Fibroblast of gingiva (primary cell): Measurements from ENCODE around the gene LPAR5.

ENCODE experiments used
- DNase-seq: peaks from one replicate; pipeline ENCODE4 v3.0.0-alpha.2; 2011; ENCODE audit warnings: low read depth

LPAR5 gene

DNA sequence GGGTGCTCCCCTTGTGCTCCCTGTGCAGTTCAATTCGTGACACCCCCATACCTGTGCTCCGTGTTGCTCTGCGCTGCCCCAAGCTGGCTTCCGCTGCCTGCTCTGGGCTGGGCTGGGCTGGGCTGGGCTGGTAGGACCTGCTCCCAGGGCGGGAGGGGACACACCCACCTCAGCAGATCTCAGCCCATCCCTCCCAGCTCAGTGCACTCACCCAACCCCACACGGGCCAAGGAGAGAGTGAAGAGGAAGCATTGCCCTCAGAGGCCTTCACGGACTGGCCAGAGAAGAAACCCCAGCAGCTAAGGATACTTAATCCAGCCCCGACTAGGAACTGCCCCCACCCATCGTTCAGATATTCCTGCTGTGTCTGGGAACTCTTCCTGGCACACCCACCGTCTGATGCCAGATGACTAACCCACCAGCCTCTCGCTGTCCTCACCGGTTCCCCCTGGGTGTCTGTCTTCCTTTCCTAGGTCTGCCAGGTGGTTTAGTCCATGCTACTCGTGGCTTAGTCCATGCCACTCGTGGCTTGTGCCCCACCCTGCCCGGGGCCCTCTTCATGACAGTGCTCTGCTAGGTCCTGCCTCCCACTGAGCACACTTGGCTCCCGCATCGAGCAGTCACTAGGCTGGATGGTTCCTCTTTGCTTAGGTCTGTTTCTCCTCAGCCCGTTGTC is at the start of gene LPAR5:
Gene LPAR5 (minus strand): TSS at position 104 of the 676 bp plus-strand sequence. CDS start 14,711 bp downstream, outside the sequence.
- DNase-seq = no peak

DNA sequence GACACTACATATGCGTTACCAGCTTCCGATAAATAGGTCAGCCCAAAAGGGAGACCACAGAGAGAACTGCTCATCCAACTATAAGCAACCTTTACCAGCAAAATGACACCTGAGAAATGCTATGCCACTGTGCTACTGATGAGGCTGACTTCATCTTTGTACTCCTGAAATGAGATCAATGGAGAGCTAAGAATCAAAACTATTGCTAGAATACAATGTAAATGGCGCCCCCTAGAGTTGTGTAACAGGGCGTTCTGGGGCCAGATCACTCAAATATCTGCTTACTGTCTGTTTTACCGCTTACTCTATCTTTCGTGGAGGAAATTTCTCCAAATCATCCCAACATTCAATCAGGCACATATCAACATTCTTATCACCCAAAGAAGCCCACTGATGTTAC is 48.9 kb upstream of the LPAR5 start:
- DNase-seq = no peak

DNA sequence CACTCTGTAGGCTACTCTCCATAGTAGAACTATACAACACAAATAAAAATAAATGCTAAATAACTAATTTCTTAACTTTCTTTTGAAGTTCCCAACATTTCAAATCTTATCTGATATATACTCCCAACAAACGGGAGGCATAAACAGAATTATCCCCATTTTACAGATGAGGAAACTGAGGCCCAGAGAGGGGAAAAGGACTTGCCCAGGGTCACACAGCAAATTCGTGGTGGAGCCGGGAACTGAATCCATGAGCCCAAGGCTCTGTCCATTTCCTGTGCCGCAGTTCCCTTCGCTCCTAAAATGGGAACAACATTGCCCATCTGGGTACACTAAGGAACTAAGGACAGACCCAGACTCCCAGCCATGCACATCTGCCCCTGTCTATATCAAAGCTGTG is 41.2 kb upstream of the LPAR5 start:
- no peak for DNase-seq

DNA sequence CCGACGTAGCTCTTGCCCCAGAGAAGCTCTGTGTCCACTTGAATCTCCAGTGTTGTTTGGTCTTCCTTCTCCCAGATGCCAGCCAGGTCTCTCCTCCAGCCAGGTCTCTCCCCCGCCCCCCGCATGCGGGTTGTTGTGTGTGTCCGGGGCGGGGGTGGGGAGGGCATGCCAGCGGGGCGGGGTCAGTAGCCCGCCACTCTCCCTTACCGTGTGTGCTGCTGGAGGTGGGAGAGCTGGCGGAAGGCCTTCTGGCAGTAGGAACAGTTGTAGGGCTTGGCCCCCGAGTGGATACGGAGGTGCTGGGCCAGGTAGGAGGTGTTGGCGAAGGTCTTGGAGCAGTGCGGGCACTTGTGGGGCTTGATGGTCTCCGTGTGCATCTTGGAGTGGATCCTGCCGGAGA is 36.4 kb upstream of the LPAR5 start:
- DNase-seq = no peak

DNA sequence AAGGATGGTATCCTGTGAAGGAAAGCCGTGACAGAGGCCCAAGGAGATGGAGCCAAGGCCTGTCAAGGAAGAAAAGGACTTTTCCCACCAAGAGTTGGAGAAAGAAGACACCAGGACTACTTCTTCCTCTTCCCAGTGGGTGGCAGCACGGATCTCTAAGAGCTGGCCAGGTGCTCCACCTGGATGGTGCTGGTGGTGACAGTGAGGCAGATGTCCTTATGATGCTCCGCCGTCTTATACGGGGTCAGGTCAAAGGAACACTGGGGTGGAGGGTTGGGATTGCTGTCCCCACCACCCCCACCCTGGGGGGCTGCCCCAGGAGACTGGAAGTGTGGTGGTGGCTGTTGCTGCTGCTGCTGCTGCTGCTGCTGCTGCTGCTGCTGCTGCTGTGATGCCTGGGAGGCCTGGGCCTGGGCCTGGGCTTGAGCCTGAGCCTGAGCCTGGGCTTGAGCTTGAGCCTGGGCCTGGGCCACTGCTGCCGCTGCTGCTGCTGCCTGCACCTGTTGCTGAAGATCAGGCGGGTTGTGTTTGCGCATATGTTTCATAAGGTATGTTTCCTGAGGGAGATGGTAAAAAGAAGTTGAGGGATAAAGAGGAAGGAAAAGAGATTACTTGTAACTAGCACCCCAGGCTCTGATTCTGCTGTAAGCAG is 31.9 kb upstream of the LPAR5 start:
- DNase-seq = no peak

DNA sequence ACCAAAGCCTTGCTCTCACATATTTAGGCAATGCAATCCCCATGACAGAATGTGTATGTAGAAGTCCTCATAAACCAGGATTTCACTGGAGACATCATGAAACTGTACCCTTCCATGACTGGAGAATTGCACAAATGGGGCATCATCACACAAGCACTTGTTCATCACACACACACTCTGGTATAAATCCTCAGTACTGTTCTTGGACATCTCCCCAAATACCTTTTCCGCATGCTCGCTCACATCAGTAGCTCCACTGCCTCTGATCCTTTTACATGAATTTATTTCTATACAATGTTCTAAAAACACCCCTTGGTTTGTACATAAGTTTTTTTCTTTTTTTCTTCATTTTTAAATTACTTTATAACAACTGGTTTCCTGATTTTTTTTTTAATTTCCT is 30.5 kb upstream of the LPAR5 start:
- no peak for DNase-seq

DNA sequence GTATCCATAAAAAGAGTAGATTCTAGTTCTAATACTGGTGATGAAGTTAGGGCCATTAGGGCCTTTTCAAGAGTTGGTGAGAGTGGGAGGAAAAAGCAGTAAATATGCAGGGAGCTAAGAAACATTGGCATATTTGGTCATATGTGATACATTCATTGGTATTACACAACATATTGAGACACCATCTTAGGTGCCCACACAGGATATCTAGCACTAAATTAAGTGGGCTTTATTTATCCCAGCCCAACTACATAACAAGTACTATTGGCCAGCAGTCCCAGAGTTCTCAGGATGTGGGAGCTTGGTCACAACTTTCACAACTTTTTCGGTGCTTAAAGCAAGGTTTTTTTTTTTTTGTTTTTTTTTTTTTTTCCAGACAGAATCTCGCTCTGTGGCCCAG is 29.1 kb upstream of the LPAR5 start:
- DNase-seq = no peak

GRCh38 chr12:6662906-6663742 is 27.4 kb upstream of the LPAR5 start, which contains the start of gene ING4:
TSS of gene ING4 (minus strand) at chr12:6663119. CDS start at chr12:6663101, 18 bp downstream.
- DNase-seq = peak; percentile 99

GRCh38 chr12:6662602-6662905 is 26.8 kb upstream of the LPAR5 start:
- no peak for DNase-seq

DNA sequence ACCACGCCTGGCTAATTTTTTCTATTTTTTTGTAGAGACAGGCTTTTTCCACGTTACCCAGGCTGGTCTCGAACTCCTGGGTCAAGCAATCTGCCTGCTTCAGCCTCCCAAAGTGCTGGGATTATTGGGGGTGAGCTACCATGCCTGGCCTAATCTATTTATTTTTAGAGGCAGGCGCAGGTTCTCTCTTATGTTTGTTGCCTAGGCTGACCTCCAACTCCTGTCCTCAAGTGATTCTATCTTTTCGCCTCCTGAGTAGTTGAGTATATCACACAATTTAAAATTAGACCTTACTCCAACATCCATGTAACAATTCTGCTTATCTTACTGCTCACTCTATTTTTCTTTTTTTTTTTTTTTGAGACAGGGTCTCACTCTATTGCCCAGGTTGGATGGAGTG is 18.2 kb upstream of the LPAR5 start:
- no peak for DNase-seq

DNA sequence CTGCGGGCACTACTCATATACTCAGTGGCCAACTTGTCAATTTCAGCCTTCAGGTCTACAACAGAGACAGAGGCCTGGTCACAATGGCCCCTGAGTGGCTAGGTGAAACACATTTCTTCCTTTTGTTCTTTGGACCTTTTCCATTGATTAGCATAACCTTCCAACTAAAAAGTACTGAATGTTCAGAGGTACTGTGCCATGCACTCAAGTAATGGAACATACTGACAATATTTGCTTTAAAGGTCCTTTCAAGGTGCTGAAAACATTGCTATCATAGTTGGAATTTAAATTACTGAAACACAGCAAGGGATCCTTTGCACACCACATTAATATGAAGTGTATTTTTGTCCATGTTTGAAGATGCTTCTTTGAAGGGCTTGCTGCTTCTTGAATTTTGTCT is 17.6 kb upstream of the LPAR5 start:
- no peak for DNase-seq

DNA sequence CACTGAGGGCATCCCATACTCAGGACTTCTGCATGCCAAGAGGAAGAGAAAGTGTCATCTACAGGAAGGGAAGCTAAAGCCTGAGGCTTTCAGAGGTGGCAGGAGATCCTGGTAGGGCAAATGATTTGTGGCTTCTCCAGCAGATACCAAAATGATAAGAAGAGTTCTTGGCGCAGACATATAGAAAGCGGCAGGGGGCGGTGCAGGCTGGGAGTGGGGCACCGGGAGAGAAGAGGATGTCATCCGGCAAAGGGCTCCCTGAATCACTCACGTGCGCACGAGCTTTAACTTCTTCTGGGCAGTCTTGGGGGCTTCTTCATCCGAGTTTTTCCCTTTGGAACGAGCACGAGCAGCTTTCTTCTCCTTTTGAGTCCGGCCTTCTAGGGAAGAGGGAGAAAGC is 16.6 kb upstream of the LPAR5 start:
- no peak for DNase-seq

GRCh38 chr12:6650832-6651231 is 15.1 kb upstream of the LPAR5 start:
- DNase-seq = no peak

DNA sequence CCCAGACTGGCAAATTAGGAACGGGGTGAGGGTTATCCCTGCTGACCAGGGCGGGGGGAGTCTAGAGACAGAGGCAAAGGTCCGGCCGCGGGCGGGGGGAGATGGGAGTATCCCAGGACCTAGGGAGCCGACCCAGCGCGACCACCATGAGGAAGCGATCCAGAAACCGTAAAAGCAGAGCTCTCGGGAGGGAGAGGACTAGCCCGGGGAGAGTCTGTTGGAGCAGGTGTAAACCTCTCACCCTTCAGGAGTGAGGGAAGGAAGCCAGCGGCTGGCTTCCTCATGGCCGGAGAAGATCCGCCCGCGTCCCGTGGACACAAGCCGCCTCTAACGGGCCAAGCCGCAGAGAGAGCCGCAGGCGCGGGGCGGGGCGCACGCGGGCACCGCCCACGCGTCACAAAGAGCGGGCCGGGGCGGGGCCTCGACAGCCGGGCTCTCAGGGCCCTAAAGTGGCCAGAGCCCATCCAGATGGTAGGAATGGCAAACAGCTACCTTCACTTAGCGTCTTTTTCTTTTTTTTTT is 11.4 kb upstream of the LPAR5 start, which contains the start of gene ACRBP:
Gene ACRBP (minus strand): TSS at position 350 of the 522 bp plus-strand sequence. CDS start 66 bp downstream, at position 284.
- peak; percentile 54 for DNase-seq

DNA sequence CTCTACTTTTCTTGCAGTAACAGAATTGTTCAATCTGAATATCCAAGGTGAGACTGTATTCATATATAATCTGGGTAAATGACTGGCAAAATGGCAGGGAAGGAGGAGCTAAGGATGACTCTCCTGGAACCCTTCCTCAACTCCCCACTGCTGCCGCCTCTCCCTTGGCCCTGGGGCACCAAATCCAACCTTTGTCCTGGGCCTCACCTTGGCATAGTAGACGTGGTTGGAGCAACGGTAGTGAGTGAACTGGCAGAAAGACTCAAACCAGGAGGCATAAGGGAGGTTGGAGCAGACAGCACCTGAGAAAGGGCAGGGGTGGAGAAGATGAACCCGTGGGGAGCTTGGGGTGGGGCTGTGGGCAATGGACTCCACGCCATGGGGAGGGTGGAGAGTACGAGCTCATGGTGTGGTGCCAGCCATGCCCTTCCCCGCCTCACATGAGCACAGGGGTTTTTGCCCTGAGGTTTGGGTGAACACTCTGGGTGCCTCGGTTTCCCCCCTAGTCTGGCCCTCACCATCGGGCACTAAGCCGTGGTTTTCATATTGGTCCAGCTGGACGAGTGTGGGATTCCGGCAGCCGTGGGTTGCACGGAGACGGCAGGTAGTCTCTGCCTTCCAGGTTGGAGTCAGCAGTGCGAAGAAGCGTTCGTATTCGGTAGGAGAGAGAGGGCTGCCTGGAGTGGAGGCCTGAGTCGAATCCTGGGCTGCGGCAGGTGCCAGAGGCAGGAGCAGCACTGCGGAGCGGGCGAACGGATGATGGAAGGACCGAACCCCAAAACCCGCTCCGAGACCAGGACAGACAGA is 10.7 kb upstream of the LPAR5 start:
- DNase-seq = no peak

GRCh38 chr12:6644903-6645302 is 9.1 kb upstream of the LPAR5 start:
- DNase-seq = no peak

DNA sequence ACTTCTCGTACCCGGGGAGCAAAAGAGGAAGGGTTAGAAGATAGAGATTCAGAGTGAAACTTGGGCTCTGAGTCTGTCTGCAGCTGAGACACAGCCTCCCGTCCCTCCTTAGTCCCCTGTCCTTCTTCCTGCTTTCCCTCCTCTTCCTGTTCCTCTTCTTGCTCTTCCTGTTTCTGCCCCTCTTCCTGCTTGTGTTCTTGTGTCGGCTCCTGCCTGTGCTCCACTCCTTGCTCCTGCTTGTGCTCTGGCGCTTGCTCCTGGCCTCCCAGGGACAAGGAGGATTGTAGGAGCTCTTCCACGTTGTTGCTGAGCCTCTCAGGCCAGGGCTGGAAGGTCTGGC is 8.5 kb upstream of the LPAR5 start:
- no peak for DNase-seq

GRCh38 chr12:6643569-6644256 is 8.0 kb upstream of the LPAR5 start:
- no peak for DNase-seq

DNA sequence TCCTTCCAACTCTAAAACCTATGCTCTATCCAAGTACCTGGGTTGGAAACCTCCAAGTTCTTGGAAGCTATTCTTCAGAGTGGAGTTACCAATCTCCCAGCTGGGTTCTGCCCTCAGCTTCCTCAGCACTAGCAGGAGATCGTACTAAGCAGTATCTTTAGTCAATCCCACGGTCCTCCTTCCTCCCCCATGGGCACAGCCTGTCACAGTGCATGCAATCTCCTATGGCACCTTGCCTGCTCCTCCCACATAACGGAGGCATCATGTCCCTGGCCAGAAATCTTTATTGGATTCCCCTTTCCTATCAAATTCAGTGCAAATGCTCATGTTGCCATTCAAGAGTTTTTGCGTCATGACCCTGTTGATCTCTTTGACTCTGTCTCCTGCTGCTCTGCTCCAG is 5.4 kb upstream of the LPAR5 start:
- DNase-seq = no peak

DNA sequence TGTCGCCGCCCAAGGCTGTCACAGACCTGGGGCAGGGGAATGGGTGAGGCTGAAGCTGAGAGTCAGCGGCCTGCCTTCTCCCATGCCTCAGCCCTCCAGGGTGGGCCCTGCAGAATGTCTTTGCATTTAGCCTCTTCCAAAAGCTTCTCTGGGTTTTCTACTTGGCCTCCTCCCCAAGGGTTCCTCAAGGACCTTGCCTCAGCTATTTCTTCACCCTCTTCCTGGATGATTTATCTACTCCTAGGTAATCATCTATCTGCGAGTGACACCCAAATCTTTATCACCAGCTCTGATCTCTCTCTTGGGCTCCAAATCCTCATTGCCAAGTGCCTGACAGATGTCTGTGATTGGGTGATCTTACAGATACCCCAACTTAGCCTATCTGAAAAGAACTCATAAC is 4.7 kb upstream of the LPAR5 start:
- DNase-seq = no peak

DNA sequence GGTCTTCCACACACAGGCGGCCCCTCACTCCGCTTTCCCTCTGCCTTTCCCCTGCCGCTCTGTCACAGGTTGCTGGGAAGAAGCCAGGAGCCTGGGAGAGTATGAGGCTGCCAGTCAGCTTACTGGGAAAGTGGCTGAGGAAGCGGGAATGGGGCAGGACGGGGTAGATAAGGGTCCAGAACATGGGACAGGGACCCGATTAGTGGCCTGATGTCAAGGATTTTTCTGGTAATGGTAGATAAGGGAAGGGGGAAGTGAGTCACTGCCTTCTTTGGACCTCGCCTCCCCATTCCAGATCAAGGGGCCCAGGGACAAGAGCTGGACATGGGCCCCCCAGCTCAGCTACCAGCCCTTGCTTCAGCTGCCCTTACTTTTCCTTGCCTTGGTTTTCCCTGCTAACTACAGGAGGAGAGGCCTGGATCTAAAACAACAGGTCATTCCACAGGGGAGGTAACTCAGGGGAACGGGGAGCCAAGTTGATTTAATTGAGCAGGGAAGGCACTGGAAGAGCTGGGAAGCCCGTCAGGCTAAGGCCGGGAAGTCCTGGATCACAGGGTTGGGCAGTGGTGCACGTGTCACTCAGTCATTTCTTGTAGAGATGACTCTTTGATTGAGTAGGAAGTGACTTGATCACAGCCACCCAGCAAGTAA is 3.5 kb upstream of the LPAR5 start:
- DNase-seq = no peak
